ENCODE data around the gene FGF9.
A peak's percentile ranks its signal among the peaks of the same experiment; 100 is the strongest.

The FGF9 gene

DNA sequence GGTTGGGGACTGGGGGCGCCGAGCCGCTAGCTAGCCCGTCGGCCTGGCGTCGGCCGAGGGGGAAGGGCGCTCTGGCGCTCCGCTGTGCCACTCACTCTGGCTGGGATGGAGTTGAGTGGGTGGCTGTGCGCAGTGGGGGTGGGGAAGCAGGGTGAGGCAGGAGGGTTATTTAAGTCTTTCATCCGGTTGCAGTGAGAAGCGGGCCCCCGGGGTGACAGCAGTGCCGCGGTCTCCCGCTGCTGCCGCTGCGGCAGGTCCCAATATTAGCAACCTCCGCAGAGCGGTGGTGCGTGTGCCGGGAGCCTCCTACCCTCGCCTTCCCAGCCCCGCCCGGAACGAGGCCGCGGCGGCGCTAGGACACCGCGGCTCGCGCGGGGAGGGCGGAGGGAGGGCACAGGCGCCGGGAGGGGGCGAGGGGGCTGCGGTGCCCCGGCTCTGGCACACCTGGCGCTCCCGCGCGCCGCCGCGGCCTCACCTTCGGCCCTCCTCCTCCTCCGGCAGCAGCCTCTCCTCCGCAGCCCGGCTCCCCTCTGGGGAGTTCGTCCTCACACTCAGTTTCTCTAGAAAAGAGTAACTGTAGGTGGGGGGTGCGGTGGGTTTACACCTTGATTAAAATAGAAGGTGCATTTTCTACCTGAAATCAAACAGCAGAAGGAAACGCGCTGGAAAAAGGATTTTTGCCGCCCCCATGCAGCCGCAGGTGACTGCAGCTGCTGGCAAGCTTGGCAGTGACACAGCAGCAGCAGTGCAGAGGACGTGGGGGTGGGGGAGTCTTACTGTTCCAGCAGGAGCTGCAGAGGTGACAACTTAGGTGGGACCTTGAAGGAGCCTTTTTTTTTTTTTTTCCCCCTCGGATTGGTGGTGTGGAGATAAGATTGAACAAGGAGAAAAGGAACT lies 4.5 kb downstream of the FGF9 start:
- peak; percentile 73 for DNase-seq

DNA sequence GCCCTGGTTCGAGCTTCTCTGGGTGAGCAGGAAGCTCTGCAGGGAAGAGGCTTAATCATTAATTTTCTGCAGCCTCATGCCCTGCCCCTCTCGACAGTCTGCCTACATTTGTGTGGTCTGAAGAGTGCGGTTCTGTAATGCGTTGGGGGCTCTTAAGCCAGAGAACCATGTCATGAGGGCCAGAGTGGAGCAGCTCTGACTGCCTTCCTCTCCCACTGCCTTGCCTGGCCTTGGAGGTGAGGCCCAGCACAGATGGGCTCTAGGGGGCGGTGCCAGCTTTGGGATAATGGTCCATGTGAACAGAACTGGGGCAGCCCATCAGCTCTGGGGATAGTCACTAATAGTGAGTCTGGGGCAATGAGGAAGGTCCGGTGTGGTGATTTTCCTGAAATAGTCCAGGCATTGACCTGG lies 5.7 kb downstream of the FGF9 start:
- DNase-seq: no peak

- DNase-seq: no peak
Measured at GRCh38 chr13:21677075-21677623, 6.3 kb downstream of the FGF9 start.

GRCh38 chr13:21683034-21683733 lies 12.3 kb downstream of the FGF9 start:
- DNase-seq: no peak

- DNase-seq: no peak
Measured at GRCh38 chr13:21684576-21684975, 13.7 kb downstream of the FGF9 start.

- DNase-seq: no peak
Measured at GRCh38 chr13:21685485-21686064, 14.7 kb downstream of the FGF9 start.

GRCh38 chr13:21686751-21687391 lies 16.0 kb downstream of the FGF9 start:
- DNase-seq: no peak

DNA sequence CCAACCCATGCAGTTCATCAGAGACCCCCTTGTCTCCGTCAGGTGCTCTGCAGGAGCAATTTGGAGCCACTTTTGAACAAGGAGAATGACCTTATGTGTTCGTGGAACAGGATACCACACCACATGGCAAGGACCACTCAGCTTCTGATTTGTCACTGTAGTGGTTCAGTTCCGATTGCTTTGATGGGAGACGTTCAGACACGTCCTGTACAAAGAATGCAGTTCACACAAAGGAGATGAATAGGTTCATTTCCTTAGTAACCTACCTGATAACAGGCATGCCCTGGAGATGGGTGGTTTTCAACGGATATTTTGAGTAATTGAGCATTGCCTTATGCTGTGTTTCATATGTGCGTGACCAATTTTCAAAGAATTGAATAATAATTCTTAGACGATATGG lies 17.2 kb downstream of the FGF9 start:
- no peak for DNase-seq

- DNase-seq: no peak
Measured at GRCh38 chr13:21689097-21689496, 18.2 kb downstream of the FGF9 start.

DNA sequence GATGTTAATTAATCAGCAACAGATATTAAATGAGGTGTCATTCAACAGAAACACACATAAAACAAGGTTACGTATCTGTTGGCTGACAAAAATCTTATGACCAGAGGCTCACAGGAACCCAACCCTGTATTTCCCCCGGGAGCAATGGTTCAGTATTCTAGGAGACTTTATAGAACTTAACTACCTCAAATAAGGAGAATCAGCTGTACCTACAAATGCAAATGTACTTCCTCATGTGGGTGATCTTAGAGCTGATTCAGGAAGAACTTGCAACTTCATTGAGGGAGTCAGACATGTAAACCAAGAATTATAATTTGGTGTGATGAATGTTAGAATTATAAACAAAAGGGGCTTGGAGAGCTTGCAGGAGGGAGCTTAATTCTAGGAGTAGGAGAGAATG lies 20.1 kb downstream of the FGF9 start:
- DNase-seq: no peak

- DNase-seq: no peak
Measured at GRCh38 chr13:21691500-21691899, 20.6 kb downstream of the FGF9 start.

- no peak for DNase-seq
Measured at GRCh38 chr13:21691928-21692327, 21.1 kb downstream of the FGF9 start.

- no peak for DNase-seq
Measured at GRCh38 chr13:21694831-21695230, 24.0 kb downstream of the FGF9 start.

- no peak for DNase-seq
Measured at GRCh38 chr13:21695546-21695945, 24.7 kb downstream of the FGF9 start.

DNA sequence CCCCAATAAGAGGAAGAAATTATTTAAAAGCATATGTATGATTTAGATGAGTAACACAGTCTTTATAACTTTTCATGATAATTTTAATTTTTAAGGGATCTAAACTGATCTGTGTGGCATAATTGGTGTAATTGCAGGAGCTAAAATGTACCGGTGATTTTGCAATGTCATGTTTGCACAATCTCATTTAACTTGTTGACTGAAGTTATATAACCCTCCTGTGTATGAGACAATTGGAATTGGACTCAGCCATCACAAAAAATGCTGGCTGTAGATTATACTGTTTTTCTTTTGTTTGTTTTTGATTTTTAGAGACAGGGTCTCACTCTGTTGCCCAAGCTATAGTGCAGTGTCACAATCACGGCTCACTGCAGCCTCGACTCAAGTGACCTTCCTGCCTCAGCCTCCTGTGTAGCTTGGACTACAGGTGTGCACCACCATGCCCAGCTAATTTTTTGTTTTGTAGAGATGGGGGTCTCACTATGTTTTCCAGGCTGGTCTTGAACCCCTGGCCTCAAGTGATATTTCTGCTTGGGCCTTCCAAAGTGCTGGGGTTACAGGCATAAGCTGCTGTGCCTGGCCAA lies 26.1 kb downstream of the FGF9 start:
- no peak for DNase-seq

GRCh38 chr13:21698817-21699679 lies 28.2 kb downstream of the FGF9 start:
- DNase-seq: no peak

GRCh38 chr13:21701460-21701859 lies 30.6 kb downstream of the FGF9 start:
- no peak for DNase-seq

DNA sequence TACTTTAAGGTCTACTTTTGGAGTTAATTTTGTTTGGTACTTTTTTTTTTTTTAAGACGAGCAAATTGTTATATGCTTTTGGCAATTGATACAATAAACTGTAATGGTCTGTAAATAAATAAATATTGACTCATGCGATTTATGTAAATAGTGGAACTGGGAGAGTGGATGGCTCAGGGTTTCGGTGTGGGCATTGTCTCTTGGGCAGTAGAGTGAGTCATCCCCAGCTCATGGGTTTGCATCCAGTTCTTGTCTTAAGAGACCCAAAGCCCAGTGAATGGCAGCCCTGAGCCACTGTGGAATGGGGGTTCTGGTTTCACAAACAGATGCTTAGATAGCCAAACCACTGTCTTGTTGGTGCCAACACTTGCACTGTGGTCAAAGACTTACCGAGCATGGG lies 33.0 kb downstream of the FGF9 start:
- DNase-seq: no peak

DNA sequence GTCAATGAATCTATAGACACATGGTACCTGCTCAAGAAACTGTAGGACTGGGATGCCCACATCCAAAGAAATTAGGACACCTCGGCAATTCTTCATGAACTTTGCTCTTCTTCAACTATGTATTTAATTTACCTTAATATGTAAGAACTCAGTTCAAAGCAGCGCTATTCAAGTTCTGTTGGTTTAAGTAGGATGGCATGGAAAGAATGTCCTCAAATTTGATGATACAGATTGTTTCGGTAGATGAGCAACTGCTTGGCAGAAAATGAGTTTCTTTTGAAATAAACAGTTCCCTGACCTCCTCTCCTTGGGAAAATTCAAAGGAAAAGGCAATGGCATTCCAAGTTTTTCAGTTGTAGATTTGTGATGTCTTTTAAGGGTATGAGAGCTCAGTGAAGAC lies 36.7 kb downstream of the FGF9 start:
- DNase-seq: no peak

GRCh38 chr13:21709697-21710096 lies 38.8 kb downstream of the FGF9 start:
- DNase-seq: no peak

DNA sequence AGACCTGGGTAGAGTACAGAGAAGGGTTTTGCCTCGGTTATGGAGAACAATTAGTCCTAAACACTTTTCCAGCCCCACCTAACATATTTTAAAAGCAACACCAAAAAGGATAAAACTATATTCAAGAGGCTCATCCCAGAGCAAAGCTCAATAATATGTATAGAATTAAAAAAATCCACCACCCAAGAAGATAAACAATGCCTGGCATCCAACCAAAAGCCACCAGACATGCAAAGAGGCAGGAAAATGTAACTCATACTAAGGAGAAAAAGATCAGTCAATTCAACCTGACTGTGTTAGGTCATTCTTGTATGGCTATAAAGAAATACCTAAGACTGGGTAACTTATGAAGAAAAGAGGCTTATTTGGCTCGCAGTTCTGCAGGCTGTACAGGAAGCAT lies 39.3 kb downstream of the FGF9 start:
- no peak for DNase-seq

- DNase-seq: no peak
Measured at GRCh38 chr13:21717817-21718216, 46.9 kb downstream of the FGF9 start.
